HepG2 (cell line): ENCODE measurements around the gene C2orf49.

Source experiments
- JUNB ChIP-seq: sonication (generic); formaldehyde crosslinking; IDR thresholded peaks from 2 replicates; pipeline ENCODE4 v1.8.0; 2022; ENCODE audit warnings: missing genetic modification reagents, mild to moderate bottlenecking, borderline replicate concordance
- ZBTB21 ChIP-seq: sonication (generic); formaldehyde crosslinking; IDR thresholded peaks from 2 replicates; pipeline ENCODE4 v1.4.0; 2020; ENCODE audit warnings: missing genetic modification reagents
- ZNF792 ChIP-seq: IDR thresholded peaks from 2 replicates; pipeline ENCODE4 v1.6.1; 2016
- ZNF83 ChIP-seq: sonication (generic); formaldehyde crosslinking; IDR thresholded peaks from 2 replicates; pipeline ENCODE4 v1.4.0; 2020; ENCODE audit warnings: missing genetic modification reagents, mild to moderate bottlenecking, borderline replicate concordance
- TF ChIP-seq, protein P1 (sequence below): sonication (generic); formaldehyde crosslinking; IDR thresholded peaks from 2 replicates; pipeline ENCODE4 v1.5.0; 2020; ENCODE audit warnings: missing genetic modification reagents, mild to moderate bottlenecking, borderline replicate concordance
- TF ChIP-seq, protein P2 (sequence below): sonication (generic); formaldehyde crosslinking; conservative IDR thresholded peaks from 2 replicates; pipeline ENCODE4 v1.4.0; 2020; ENCODE audit warnings: missing genetic modification reagents

DNA sequence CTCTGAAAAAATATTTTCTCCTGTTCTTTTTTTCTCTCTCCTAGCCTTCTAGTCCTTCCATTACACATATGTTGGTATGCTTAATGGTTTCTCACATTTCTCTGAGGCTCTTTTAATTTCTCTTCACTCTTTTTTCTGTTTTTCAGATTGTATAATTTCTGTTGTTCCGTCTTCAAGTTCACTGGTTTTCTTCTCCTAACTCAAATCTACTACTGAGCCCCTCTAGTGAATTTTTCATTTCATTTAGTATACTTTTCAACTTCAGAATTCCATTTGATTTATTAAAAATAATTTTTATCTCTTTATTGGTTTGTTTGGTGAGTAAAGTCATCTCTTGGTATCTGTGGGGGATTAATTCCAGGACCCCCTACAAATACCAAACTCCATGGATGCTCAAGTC lies 19.8 kb downstream of the C2orf49 start:
- TF ChIP-seq, protein P1, sequence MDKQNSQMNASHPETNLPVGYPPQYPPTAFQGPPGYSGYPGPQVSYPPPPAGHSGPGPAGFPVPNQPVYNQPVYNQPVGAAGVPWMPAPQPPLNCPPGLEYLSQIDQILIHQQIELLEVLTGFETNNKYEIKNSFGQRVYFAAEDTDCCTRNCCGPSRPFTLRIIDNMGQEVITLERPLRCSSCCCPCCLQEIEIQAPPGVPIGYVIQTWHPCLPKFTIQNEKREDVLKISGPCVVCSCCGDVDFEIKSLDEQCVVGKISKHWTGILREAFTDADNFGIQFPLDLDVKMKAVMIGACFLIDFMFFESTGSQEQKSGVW (CRISPR knock-in tag), result no peak
- TF ChIP-seq ZBTB21 (CRISPR knock-in tag) (no peak), JUNB (no peak), ZNF792 (CRISPR knock-in tag) (no peak), ZNF83 (CRISPR knock-in tag) (no peak)
- TF ChIP-seq, protein P2, sequence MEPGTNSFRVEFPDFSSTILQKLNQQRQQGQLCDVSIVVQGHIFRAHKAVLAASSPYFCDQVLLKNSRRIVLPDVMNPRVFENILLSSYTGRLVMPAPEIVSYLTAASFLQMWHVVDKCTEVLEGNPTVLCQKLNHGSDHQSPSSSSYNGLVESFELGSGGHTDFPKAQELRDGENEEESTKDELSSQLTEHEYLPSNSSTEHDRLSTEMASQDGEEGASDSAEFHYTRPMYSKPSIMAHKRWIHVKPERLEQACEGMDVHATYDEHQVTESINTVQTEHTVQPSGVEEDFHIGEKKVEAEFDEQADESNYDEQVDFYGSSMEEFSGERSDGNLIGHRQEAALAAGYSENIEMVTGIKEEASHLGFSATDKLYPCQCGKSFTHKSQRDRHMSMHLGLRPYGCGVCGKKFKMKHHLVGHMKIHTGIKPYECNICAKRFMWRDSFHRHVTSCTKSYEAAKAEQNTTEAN (CRISPR knock-in tag), result no peak
